IPS-NIHi7 (cell line): ENCODE measurements around the gene MAP3K7CL.
"Not testable (repeated sequence)": the region's sequence is repeated elsewhere in the genome, so short reads cannot be mapped to it uniquely, and the experiment has no call there.

Experiments
- DNase-seq: peaks from one replicate; pipeline ENCODE4 v3.0.0; 2012; ENCODE audit warnings: mixed read lengths; ENCODE audit errors: extremely low spot score

MAP3K7CL gene

GRCh38 chr21:29133241-29133640 lies 2.8 kb downstream of the MAP3K7CL start:
- no peak for DNase-seq

GRCh38 chr21:29133796-29134195 lies 3.4 kb downstream of the MAP3K7CL start:
- peak; percentile 15 for DNase-seq

GRCh38 chr21:29135481-29135880 lies 5.0 kb downstream of the MAP3K7CL start:
- DNase-seq = no peak

DNA sequence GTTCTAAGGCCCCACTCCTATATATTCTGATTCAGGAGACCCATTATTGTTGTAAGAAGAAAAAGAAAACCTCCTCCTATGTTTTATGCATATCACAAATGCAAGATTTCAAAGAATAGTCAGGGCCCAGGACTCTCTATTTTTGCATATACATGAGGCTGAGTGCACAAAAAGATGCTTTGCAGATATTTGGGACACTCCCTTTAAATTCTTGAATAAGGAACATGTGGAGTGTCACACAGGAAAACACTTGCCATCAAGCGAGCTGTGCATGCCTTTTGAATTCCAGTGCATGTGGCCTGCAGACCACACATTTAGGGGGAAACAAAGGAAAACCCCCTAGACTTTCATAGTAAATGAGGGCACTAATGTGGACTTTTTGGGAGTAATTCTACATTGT lies 5.6 kb downstream of the MAP3K7CL start:
- no peak for DNase-seq

DNA sequence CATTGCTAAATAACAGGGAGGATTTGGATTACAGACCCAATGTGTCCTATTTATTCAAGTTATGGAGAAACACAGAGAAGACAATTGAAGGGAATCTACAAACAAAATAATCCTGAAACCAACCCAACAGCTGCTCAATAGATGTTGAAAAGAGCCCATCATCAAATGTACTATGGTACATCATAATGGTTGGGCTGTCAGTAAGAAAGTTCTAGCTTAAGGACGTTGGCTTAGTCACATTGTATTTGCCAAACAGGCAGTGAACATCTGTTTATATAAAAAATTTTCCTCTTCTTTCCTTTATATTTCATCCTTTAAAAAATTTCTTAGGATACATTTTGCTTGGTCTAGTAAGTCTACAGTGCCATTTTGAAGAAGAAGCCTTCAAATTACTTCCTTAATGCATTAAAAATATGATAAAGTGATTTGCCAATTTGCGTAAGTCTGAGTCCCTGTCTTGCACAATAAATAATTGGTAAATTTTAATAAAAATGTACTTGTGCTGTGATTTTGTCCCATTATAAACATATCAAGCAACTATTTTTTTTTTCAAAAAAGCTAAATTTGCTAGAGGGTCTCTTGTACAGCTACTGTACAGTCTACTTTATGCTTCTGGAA lies 14.4 kb downstream of the MAP3K7CL start:
- DNase-seq = no peak

DNA sequence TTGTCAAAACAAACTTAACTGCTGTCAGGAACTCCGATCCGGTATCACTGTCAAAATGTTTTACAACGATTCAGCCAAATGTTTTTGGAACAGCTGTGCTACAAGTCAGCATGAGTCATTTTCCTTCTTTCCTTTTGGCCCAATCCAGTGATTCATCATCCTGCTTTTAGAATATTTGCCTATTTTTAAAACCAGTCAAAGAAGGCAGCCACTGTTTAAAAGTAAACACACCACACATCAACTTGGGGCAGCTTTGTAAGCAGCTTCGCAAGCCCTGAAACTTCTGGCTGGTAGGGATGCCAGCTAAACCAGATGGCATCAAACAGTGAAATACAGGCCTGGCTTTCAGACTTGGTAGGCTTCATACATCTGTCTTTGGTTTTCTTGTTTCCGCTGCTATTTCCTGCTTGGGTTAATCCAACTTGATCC lies 14.9 kb downstream of the MAP3K7CL start:
- no peak for DNase-seq

DNA sequence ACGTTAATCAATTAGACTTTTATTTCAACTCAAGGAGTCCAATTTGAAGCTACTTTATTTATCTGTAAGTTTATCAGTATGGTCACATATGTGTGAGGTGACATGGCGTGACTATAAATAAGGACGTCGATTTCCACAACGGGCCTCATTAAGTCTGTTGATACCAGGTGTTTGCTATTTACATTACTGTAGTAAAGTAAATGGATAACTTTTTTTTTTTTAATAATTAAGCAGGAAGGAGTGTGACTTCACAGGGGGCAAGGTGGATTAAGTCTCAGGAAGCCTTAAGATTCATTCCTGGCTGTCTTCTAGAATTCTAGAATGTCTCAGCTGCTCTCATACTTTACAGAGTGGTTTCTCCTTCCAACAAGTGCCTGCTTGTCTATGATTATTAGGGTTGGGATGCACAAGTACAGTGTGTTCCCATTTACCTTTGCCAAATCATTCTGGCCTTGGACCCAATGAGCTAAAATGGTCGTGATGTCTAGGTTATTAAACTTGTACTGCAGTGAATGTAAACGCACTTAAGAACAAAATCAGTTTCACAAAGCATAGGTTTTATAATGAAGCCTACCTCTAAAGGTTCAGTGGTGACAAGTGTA lies 15.5 kb downstream of the MAP3K7CL start:
- DNase-seq = no peak

- DNase-seq = no peak
Measured at GRCh38 chr21:29146726-29147125, 16.3 kb downstream of the MAP3K7CL start.

GRCh38 chr21:29148530-29148929 lies 18.1 kb downstream of the MAP3K7CL start:
- no peak for DNase-seq

DNA sequence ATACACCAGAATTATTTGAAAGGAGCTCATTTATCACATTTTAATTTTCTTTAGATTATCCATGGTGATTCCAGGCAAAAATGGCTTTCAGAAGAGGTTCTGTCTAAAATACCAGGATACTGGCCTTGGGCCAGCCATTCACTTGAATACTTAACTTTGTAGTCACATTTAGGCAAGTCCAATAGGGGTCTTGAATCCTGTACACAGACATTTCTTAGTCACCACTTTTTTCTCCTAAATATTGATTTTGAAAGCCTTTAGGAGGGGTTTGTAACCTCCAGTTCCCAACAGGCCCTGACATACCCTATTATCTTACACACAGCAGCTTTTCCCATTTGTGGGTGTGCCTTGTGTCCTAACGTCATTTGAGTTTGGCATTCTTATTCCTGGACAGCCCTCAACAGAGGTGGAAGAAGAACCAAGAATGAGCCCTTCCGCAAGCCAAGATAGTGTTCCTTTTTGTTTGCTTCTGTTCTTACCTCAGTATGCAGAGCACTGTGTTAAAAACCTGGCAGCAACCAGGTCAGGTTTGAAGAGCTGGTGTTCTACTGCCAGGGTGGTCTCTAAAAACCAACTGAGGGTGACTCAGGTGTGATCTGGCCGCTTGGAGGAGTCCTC lies 19.5 kb downstream of the MAP3K7CL start:
- DNase-seq = no peak

- DNase-seq = no peak
Measured at GRCh38 chr21:29151931-29152330, 21.5 kb downstream of the MAP3K7CL start.

- DNase-seq = no peak
Measured at GRCh38 chr21:29152916-29153315, 22.5 kb downstream of the MAP3K7CL start.

GRCh38 chr21:29154270-29154669 lies 23.8 kb downstream of the MAP3K7CL start:
- DNase-seq = no peak

DNA sequence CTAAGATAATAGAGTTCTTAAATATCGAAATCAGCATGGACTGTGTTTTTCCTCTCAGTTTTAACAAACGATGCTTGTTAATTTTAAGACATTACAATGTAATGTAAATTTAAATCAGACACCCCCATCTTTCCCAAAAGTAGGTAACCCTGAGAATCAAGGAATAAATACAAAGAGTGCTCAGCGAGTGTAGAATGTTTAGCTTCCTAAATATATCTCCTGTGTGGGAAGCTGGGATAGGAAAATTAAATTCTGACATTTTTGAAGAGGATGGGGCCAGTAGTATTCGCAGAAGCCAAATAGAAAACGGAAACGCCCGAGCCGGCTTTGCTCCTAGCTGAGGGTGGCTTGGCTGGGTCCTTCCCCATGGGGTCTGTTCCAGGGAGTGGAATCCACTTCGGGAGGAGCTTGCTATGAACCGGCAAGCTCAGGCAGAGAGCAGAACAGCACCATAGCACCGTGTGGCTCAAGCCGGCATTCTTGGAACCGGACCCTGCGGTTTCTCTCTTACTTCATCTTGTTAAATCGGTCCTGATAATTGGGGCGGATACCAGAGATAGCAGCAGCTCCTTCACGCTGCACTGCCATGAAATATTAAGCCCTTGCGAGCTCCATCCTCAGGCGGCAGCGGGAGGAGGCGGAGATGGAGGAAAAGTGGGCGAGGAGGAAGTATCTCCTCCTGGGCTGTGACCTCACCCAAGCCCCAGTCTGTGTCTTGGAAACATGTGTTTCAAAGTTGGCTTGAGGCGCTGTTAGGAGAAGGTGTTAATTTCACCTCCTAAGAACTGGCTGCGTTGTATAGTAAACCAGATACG lies 24.9 kb downstream of the MAP3K7CL start:
- peak; percentile 57 for DNase-seq

DNA sequence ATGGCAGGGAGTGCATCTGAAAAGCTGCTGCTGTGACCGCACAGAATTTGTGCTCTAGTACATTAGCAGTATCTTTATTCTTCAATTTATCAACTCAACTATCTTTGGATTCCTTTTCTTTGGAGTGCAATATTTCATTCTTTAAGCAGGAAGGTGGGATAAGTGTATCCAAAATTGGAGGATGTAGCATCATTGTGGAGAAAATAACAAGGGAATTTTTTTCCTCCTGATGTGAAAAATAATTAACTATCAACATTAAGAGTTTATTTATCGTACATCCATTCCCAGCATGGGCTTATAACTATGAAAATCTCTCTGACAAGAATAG lies 25.5 kb downstream of the MAP3K7CL start:
- no peak for DNase-seq

GRCh38 chr21:29157080-29157479 lies 26.6 kb downstream of the MAP3K7CL start:
- no peak for DNase-seq

GRCh38 chr21:29159842-29160241 lies 29.4 kb downstream of the MAP3K7CL start:
- DNase-seq = no peak

DNA sequence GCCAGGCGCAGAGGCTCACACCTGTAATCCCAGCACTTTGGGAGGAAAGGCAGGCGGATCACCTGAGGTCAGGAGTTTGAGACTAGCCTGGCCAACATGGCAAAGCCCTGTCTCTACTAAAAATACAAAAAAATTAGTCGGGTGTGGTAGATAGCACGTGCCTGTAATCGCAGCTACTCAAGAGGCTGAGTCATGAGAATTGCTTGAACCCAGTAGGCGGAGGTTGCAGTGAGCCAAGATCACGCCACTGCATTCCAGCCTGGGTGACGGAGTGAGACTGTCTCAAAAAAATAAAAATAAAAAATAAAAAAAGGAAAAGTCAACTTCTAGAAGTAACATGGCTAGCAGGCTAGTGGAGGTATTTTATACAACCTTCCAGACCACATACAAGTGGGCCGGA lies 32.4 kb downstream of the MAP3K7CL start:
- DNase-seq = not testable (repeated sequence)

DNA sequence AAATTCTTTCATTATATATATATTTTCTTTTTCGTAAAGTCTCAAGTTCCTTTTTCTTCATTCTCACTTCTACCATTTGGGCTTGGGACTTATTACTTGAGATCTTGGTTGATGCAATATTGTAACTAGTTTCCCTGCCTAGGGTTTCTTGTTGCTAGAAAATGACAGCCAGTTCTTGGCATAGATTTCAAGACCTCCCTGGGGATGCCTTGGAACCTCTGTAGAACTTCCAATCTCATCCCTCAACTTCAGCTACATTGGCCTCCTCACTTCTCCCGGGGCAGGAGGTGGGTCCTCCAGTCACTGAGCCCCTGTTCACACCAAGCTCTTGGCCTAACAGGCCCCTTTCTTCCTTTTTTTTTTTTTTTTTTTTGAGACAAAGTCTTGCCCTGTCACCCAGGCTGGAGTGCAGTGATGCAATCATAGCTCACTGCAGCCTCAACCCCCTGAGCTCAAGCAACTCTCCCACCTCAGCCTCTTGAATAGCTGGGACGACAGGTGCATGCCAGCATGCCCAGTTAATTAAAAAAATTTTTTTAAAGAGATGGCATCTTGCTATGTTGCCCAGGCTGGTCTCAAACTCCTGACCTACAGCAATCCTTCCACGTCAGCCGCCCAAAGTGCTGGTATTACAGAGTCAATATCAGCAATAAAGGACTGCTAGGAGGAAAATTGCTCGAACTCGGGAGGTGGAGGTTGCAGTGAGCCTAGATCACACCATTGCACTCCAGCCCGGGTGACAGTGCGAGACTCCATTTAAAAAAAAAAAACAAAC lies 33.1 kb downstream of the MAP3K7CL start:
- DNase-seq = no peak

- peak; percentile 32 for DNase-seq
Measured at GRCh38 chr21:29164323-29164942, 34.0 kb downstream of the MAP3K7CL start.

DNA sequence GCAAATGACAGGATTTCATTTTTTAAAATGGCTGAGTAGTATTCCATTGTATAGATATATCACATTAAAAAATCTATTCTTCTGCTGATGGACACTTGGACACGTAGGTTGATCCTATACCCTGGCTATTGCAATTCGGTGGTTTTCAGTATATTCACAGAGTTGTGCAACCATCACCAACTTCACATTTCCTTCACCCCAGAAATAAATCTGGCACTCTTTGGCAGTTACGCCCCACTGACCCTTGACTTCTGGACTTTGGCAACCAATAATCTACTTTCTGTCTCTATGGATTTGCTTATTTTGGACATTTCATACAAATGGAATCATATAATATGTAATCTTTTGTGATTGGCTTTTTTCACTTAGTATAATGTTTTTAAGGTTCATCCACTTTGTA lies 35.9 kb downstream of the MAP3K7CL start:
- no peak for DNase-seq
